K562 treated with DMSO at 1 percent for 48 hours (cell line): ENCODE measurements around the gene CKM. TPM values are rescaled to one million over a fixed set of nuclear protein-coding genes. Genes with fewer than 3 reads are reported as not detected.

ENCODE experiments used
- total RNA-seq: library from RNA; unstranded; fragments of 300-600 nt; gene quantifications from 2 replicates; pipeline ENCODE4 v1.2.3, GENCODE V29; 2022; ENCODE audit warnings: low replicate concordance; ENCODE audit errors: extremely low read depth

The CKM gene
- total RNA-seq: not detected in 2 replicates

GRCh38 chr19:45322744-45323281, at the start of gene CKM:
CKM (minus strand) TSS chr19:45322875; CDS start chr19:45319713, 3,162 bp downstream.

GRCh38 chr19:45370410-45371204, 47.9 kb upstream of the CKM start, which contains the start of gene ERCC2:
ERCC2 (minus strand) TSS chr19:45370573; CDS start chr19:45370540, 33 bp downstream.

GRCh38 chr19:45340232-45340898, 17.7 kb upstream of the CKM start, which contains the start of gene KLC3:
KLC3 (plus strand) TSS chr19:45340750; CDS start chr19:45345542, 4,792 bp downstream.

Other genes with a start within 250 kb of the CKM start
- gene ZNF296, start 246.4 kb downstream of the CKM start, total RNA-seq: not detected in 2 replicates
- gene GEMIN7, start 243.6 kb downstream of the CKM start, total RNA-seq: not detected in 2 replicates
- not detected in 2 replicates for gene PPP1R37, start 229.7 kb downstream of the CKM start, total RNA-seq
- gene NKPD1, start 161.9 kb downstream of the CKM start, total RNA-seq: not detected in 2 replicates
- gene TRAPPC6A, start 144.6 kb downstream of the CKM start, total RNA-seq: not detected in 2 replicates
- gene BLOC1S3, start 144.1 kb downstream of the CKM start, total RNA-seq: not detected in 2 replicates
- not detected in 2 replicates for gene EXOC3L2, start 77.5 kb downstream of the CKM start, total RNA-seq
- gene MARK4, start 71.6 kb downstream of the CKM start, total RNA-seq: not detected in 2 replicates
- not detected in 2 replicates for gene KLC3, start 17.9 kb upstream of the CKM start, total RNA-seq
- not detected in 2 replicates for gene ERCC2, start 47.7 kb upstream of the CKM start, total RNA-seq
- not detected in 2 replicates for gene PPP1R13L, start 82.2 kb upstream of the CKM start, total RNA-seq
- gene POLR1G, start 83.8 kb upstream of the CKM start, total RNA-seq: not detected in 2 replicates
- gene ERCC1, start 101.0 kb upstream of the CKM start, total RNA-seq: not detected in 2 replicates
- gene FOSB, start 145.1 kb upstream of the CKM start, total RNA-seq: not detected in 2 replicates
- not detected in 2 replicates for gene RTN2, start 174.2 kb upstream of the CKM start, total RNA-seq
- not detected in 2 replicates for gene PPM1N, start 175.6 kb upstream of the CKM start, total RNA-seq
- not detected in 2 replicates for gene VASP, start 184.6 kb upstream of the CKM start, total RNA-seq